Measurements from ENCODE around the gene AOPEP. TPM values are rescaled to one million over a fixed set of nuclear protein-coding genes. Genes with fewer than 3 reads are reported as not detected.

Gene AOPEP
- total and polyA plus RNA-seq, 2 of the 13 experiments (the other 11 are each of a cell fraction or from before 2014, with no cell fraction given): 22.2 to 41.6 TPM

GRCh38 chr9:95008151-95008771, 281.8 kb downstream of the AOPEP start (continued):
- TF ChIP-seq, protein P1, sequence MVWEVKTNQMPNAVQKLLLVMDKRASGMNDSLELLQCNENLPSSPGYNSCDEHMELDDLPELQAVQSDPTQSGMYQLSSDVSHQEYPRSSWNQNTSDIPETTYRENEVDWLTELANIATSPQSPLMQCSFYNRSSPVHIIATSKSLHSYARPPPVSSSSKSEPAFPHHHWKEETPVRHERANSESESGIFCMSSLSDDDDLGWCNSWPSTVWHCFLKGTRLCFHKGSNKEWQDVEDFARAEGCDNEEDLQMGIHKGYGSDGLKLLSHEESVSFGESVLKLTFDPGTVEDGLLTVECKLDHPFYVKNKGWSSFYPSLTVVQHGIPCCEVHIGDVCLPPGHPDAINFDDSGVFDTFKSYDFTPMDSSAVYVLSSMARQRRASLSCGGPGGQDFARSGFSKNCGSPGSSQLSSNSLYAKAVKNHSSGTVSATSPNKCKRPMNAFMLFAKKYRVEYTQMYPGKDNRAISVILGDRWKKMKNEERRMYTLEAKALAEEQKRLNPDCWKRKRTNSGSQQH (CRISPR knock-in tag; IDR thresholded peaks at IDR 0.05; ENCODE audit: low read depth): peak; percentile 88
- TF ChIP-seq ZNF878 (CRISPR knock-in tag; IDR thresholded peaks at IDR 0.05): peak; percentile 46; the same call in 1 of the 2 replicates
- no peak for TF ChIP-seq AKNA (CRISPR knock-in tag; IDR thresholded peaks at IDR 0.05; ENCODE audit: borderline replicate concordance)
- TF ChIP-seq, protein P2, sequence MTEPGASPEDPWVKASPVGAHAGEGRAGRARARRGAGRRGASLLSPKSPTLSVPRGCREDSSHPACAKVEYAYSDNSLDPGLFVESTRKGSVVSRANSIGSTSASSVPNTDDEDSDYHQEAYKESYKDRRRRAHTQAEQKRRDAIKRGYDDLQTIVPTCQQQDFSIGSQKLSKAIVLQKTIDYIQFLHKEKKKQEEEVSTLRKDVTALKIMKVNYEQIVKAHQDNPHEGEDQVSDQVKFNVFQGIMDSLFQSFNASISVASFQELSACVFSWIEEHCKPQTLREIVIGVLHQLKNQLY (CRISPR knock-in tag; IDR thresholded peaks at IDR 0.05): peak; percentile 50; the same call in 1 of the 2 replicates
- TF ChIP-seq ESRRA (CRISPR knock-in tag; IDR thresholded peaks at IDR 0.05; ENCODE audit: low read depth): 0 out of 2 replicates have a peak, but pooled peaks have one; percentile 66
- no peak for TF ChIP-seq JDP2 (CRISPR knock-in tag; IDR thresholded peaks at IDR 0.05; ENCODE audit: borderline replicate concordance)
- no peak for TF ChIP-seq ZNF580 (CRISPR knock-in tag; IDR thresholded peaks at IDR 0.05; ENCODE audit: borderline replicate concordance, low read depth)
- TF ChIP-seq ELF3 (CRISPR knock-in tag; IDR thresholded peaks at IDR 0.05): peak; percentile 58; the same call in 1 of the 2 replicates
- no peak for TF ChIP-seq KLF6 (CRISPR knock-in tag; IDR thresholded peaks at IDR 0.05)
- no peak for TF ChIP-seq GATAD1 (CRISPR knock-in tag; IDR thresholded peaks at IDR 0.05)
- TF ChIP-seq, protein P3, sequence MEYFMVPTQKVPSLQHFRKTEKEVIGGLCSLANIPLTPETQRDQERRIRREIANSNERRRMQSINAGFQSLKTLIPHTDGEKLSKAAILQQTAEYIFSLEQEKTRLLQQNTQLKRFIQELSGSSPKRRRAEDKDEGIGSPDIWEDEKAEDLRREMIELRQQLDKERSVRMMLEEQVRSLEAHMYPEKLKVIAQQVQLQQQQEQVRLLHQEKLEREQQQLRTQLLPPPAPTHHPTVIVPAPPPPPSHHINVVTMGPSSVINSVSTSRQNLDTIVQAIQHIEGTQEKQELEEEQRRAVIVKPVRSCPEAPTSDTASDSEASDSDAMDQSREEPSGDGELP (IDR thresholded peaks at IDR 0.05; ENCODE audit: borderline replicate concordance, low read depth): peak; percentile 76
- 0 out of 2 replicates have a peak, but pooled peaks have one; percentile 35 for TF ChIP-seq ZNF512 (CRISPR knock-in tag; IDR thresholded peaks at IDR 0.05)
- peak; percentile 91 to 96 for TF ChIP-seq NR2F1 (CRISPR knock-in tag; IDR thresholded peaks at IDR 0.05)
- peak; percentile 37; the same call in 1 of the 2 replicates for TF ChIP-seq SMC3 (IDR thresholded peaks at IDR 0.05; ENCODE audit: low read length)
- peak; percentile 83 for TF ChIP-seq GFI1 (CRISPR knock-in tag; IDR thresholded peaks at IDR 0.05; ENCODE audit: borderline replicate concordance)
- no peak for TF ChIP-seq ZSCAN9 (CRISPR knock-in tag; IDR thresholded peaks at IDR 0.05; ENCODE audit: borderline replicate concordance)
- TF ChIP-seq ZBTB38 (CRISPR knock-in tag; IDR thresholded peaks at IDR 0.05): peak; percentile 55; the same call in 1 of the 2 replicates
- TF ChIP-seq, protein P4, sequence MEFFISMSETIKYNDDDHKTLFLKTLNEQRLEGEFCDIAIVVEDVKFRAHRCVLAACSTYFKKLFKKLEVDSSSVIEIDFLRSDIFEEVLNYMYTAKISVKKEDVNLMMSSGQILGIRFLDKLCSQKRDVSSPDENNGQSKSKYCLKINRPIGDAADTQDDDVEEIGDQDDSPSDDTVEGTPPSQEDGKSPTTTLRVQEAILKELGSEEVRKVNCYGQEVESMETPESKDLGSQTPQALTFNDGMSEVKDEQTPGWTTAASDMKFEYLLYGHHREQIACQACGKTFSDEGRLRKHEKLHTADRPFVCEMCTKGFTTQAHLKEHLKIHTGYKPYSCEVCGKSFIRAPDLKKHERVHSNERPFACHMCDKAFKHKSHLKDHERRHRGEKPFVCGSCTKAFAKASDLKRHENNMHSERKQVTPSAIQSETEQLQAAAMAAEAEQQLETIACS (CRISPR knock-in tag; IDR thresholded peaks at IDR 0.05): no peak
